A549 treated with GW870086 at 1 μM for 4 hours (cell line): Measurements from ENCODE around the gene DMAC2L. TPM values are rescaled to one million over a fixed set of nuclear protein-coding genes. Genes with fewer than 3 reads are reported as not detected.

Source experiments
- total RNA-seq: library from RNA; stranded (reverse); fragments of 200-300 nt; extraction: Qiagen RNA extraction; gene quantifications from 5 replicates; pipeline ENCODE4 v1.2.3, GENCODE V29; 2022; ENCODE audit warnings: low read depth

Gene DMAC2L
- 13.2 to 16.0 TPM (median 14.5 TPM) in 5 replicates for total RNA-seq

GRCh38 chr14:50311972-50312733 is at the start of gene DMAC2L, which contains the start of gene L2HGDH:
DMAC2L (plus strand) TSS chr14:50312324; CDS start chr14:50321488, 9,164 bp downstream.
L2HGDH (minus strand) TSS chr14:50312229; CDS start chr14:50312150, 79 bp downstream.

Other genes with a start within 250 kb of the DMAC2L start
- gene VCPKMT, start 195.8 kb upstream of the DMAC2L start, total RNA-seq: 8.1 to 9.7 TPM (median 8.6 TPM) in 5 replicates
- gene SOS2, start 80.7 kb upstream of the DMAC2L start, total RNA-seq: 7.4 to 11.7 TPM (median 10.8 TPM) in 5 replicates
- gene L2HGDH, start 95 bp upstream of the DMAC2L start, total RNA-seq: 9.0 to 11.6 TPM (median 10.4 TPM) in 5 replicates
- gene CDKL1, start 84.6 kb downstream of the DMAC2L start, total RNA-seq: 6.7 to 18.3 TPM (median 12.0 TPM) in 5 replicates
- 25.8 to 41.2 TPM (median 37.1 TPM) in 5 replicates for gene MAP4K5, start 220.2 kb downstream of the DMAC2L start, total RNA-seq
- gene ATL1, start 247.8 kb downstream of the DMAC2L start, total RNA-seq: 5.1 to 6.2 TPM (median 5.6 TPM) in 5 replicates